Neural progenitor cell (in vitro differentiated cells): ENCODE results near the gene MGST3.

Experiments used
- CTCF ChIP-seq: fragments of 200-600 bp; sonication (generic); IDR thresholded peaks from 2 replicates; pipeline ENCODE4 v1.5.1; 2017; ENCODE audit warnings: antibody characterized with exemption, mild to moderate bottlenecking
- EZH2 ChIP-seq: fragments of 200-600 bp; sonication (generic); IDR thresholded peaks from 2 replicates; pipeline ENCODE4 v1.6.1; 2017; ENCODE audit warnings: antibody characterized with exemption, mild to moderate bottlenecking, moderate library complexity
- EZH2phosphoT487 ChIP-seq: fragments of 200-600 bp; sonication (generic); IDR thresholded peaks from 2 replicates; pipeline ENCODE4 v1.6.1; 2017; ENCODE audit warnings: antibody characterized with exemption

GRCh38 chr1:165688046-165688445 lies 57.0 kb downstream of the MGST3 start:
- TF ChIP-seq CTCF (no peak), EZH2 (no peak), EZH2phosphoT487 (no peak)
